Measurements from ENCODE around the gene SLC11A1. TPM values are rescaled to one million over a fixed set of nuclear protein-coding genes. Genes with fewer than 3 reads are reported as not detected.
A peak's percentile ranks its signal among the peaks of the same experiment; 100 is the strongest.

The SLC11A1 gene
- total and polyA plus RNA-seq, 2 experiments from 2014 or later, result 0.60 to 0.74 TPM

DNA sequence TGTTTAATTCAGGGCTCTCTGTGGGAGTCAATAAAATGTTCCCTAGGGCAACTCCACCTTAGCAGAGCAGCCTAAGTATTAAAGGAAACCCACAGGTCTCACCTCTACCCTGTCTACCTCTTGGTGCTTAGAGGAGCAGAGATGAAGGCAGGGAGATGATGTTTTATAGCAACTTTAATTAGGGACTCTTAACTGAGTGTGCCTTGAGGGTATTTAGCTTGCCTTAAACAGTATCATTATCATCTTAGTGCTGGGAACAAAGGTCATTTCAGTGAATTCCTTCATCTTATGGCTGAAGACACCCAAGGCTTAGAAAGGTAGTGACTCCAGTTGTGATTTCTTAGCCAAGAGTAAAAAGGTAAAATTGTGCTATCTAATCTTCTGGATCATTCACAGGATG is 63.5 kb downstream of the SLC11A1 start:
- no peaks in the 10 kb centered on the region for H3K9me3 ChIP-seq (ENCODE audit: low read depth)
- no peaks in the 10 kb centered on the region for H3K9me2 ChIP-seq (replicated peaks; ENCODE audit: insufficient read depth)
- peaks cover 23% of the 10 kb centered on the region for H3K4me1 ChIP-seq (ENCODE audit: insufficient read depth)
- H3K4me3 ChIP-seq, result no peak overlapping the region
- TF ChIP-seq EZH2phosphoT487 (IDR thresholded peaks at IDR 0.05; ENCODE audit: low read depth, severe bottlenecking, unreplicated experiment) (no peak), EZH2 (IDR thresholded peaks at IDR 0.05; ENCODE audit: borderline replicate concordance) (no peak)
- TF ChIP-seq, protein P1, sequence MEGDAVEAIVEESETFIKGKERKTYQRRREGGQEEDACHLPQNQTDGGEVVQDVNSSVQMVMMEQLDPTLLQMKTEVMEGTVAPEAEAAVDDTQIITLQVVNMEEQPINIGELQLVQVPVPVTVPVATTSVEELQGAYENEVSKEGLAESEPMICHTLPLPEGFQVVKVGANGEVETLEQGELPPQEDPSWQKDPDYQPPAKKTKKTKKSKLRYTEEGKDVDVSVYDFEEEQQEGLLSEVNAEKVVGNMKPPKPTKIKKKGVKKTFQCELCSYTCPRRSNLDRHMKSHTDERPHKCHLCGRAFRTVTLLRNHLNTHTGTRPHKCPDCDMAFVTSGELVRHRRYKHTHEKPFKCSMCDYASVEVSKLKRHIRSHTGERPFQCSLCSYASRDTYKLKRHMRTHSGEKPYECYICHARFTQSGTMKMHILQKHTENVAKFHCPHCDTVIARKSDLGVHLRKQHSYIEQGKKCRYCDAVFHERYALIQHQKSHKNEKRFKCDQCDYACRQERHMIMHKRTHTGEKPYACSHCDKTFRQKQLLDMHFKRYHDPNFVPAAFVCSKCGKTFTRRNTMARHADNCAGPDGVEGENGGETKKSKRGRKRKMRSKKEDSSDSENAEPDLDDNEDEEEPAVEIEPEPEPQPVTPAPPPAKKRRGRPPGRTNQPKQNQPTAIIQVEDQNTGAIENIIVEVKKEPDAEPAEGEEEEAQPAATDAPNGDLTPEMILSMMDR (IDR thresholded peaks at IDR 0.05; ENCODE audit: poor library complexity), result no peak
- H2AFZ ChIP-seq, result no peak overlapping the region
- H3K27me3 ChIP-seq, result no peaks in the 10 kb centered on the region
- DNase-seq (ENCODE audit: low spot score), result no peak
- H4K20me1 ChIP-seq (ENCODE audit: insufficient read depth, poor library complexity, severe bottlenecking), result no peaks in the 10 kb centered on the region
- H3K4me2 ChIP-seq, result no peak overlapping the region
- no peaks in the 10 kb centered on the region for H3K36me3 ChIP-seq (replicated peaks; ENCODE audit: insufficient read depth, low read depth)
- H3K79me2 ChIP-seq, result no peaks in the 10 kb centered on the region
- peak overlapping the region; percentile 83 for H3K27ac ChIP-seq

MicroRNA genes within 50 kb of the gene (microRNA counts, 767-probe panel; counts per million panel counts)
- microRNA hsa-miR-26b-5p, result 9,374 counts per million, percentile 74 among the panel's probes with 10 or more counts

Small RNAs within 50 kb of the gene (microRNA-seq; reads per million reads assigned to microRNA genes)
- gene MIR26B, result 65,817 reads per million, percentile 99 among the genes with 10 or more reads in this experiment
- gene MIR6810, result 11.6 reads per million, percentile 27 among the genes with 10 or more reads in this experiment

Small RNAs within 50 kb of the gene (small RNA-seq; reads per million reads assigned to genes)
- gene MIR26B (827 reads per million, percentile 99 among the genes with 10 or more reads in this experiment), gene MIR6810 (not detected)

Other genes starting within 250 kb of the SLC11A1 start
- not detected in 2 replicates for gene CXCR1, start 215.3 kb upstream of the SLC11A1 start, total RNA-seq
- gene CXCR1, start 215.3 kb upstream of the SLC11A1 start, polyA plus RNA-seq, result not detected in 2 replicates
- gene ARPC2, start 165.1 kb upstream of the SLC11A1 start, total RNA-seq, result 310 and 312 TPM in 2 replicates
- gene ARPC2, start 165.1 kb upstream of the SLC11A1 start, polyA plus RNA-seq, result 436 and 482 TPM in 2 replicates
- 6.1 and 10.9 TPM in 2 replicates for gene GPBAR1, start 121.3 kb upstream of the SLC11A1 start, total RNA-seq
- 23.4 and 25.6 TPM in 2 replicates for gene GPBAR1, start 121.3 kb upstream of the SLC11A1 start, polyA plus RNA-seq
- 104 and 140 TPM in 2 replicates for gene AAMP, start 112.1 kb upstream of the SLC11A1 start, total RNA-seq
- 166 and 179 TPM in 2 replicates for gene AAMP, start 112.1 kb upstream of the SLC11A1 start, polyA plus RNA-seq
- gene PNKD, start 111.8 kb upstream of the SLC11A1 start, total RNA-seq, result 48.7 and 56.3 TPM in 2 replicates
- gene PNKD, start 111.8 kb upstream of the SLC11A1 start, polyA plus RNA-seq, result 140 and 145 TPM in 2 replicates
- 167 and 224 TPM in 2 replicates for gene TMBIM1, start 89.8 kb upstream of the SLC11A1 start, total RNA-seq
- 265 and 302 TPM in 2 replicates for gene TMBIM1, start 89.8 kb upstream of the SLC11A1 start, polyA plus RNA-seq
- 0.33 TPM in 1 of 2 replicates, not detected in the other for gene CATIP, start 25.4 kb upstream of the SLC11A1 start, total RNA-seq
- 0.39 and 0.70 TPM in 2 replicates for gene CATIP, start 25.4 kb upstream of the SLC11A1 start, polyA plus RNA-seq
- 124 and 142 TPM in 2 replicates for gene CTDSP1, start 17.6 kb downstream of the SLC11A1 start, total RNA-seq
- gene CTDSP1, start 17.6 kb downstream of the SLC11A1 start, polyA plus RNA-seq, result 48.4 and 53.1 TPM in 2 replicates
- gene VIL1, start 36.9 kb downstream of the SLC11A1 start, total RNA-seq, result 218 and 261 TPM in 2 replicates
- gene VIL1, start 36.9 kb downstream of the SLC11A1 start, polyA plus RNA-seq, result 151 and 160 TPM in 2 replicates
- 10.2 and 12.8 TPM in 2 replicates for gene USP37, start 186.1 kb downstream of the SLC11A1 start, total RNA-seq
- gene USP37, start 186.1 kb downstream of the SLC11A1 start, polyA plus RNA-seq, result 4.2 and 5.7 TPM in 2 replicates
- gene CNOT9, start 186.6 kb downstream of the SLC11A1 start, total RNA-seq, result 44.5 and 51.3 TPM in 2 replicates
- 16.2 and 21.4 TPM in 2 replicates for gene CNOT9, start 186.6 kb downstream of the SLC11A1 start, polyA plus RNA-seq
- gene PLCD4, start 225.6 kb downstream of the SLC11A1 start, total RNA-seq, result 0.52 and 1.7 TPM in 2 replicates
- gene PLCD4, start 225.6 kb downstream of the SLC11A1 start, polyA plus RNA-seq, result 0.65 and 1.0 TPM in 2 replicates